ENCODE measurements around the gene ATP8A2. TPM values are rescaled to one million over a fixed set of nuclear protein-coding genes. Genes with fewer than 3 reads are reported as not detected.

ATP8A2 gene
- total RNA-seq, 3 donors from 2014 or later (not counting 1 experiment from before 2014, with no cell fraction given) = 0.43 to 0.68 (median 0.59) TPM

GRCh38 chr13:26020891-26021290 lies 649.1 kb downstream of the ATP8A2 start:
- H3K27ac ChIP-seq (ENCODE audit: low read length) = no peak overlapping the region
- WGBS (ENCODE audit: insufficient coverage) = 86% methylated on average over 7 of the region's 7 CpGs
- H3K36me3 ChIP-seq (ENCODE audit: control insufficient read depth, insufficient read depth, low read length) = no peaks in the 10 kb centered on the region
- Mint-ChIP-seq H3K4me3 (no peak overlapping the region), H3K4me1 (peaks cover 0 to 7% of the 10 kb centered on the region in 2 donors), H3K36me3 (no peaks in the 10 kb centered on the region), H3K9me3 (no peaks in the 10 kb centered on the region), H3K27ac (no peak overlapping the region), H3K27me3 (ENCODE audit: low read depth in 2 of 2) (peaks cover 18 to 42% of the 10 kb centered on the region in 2 donors)
- no peaks in the 10 kb centered on the region for H3K27me3 ChIP-seq (ENCODE audit: control insufficient read depth, insufficient read depth, low read length)
- ATAC-seq (no peak), DNase-seq (no peak)
- intact Hi-C loops (cut with micrococcal nuclease) = no loop called here
- H3K9me3 ChIP-seq (ENCODE audit: control insufficient read depth, insufficient read depth, low read length) = no peaks in the 10 kb centered on the region
- no peak overlapping the region for H3K4me3 ChIP-seq (ENCODE audit: low read length)
- no peaks in the 10 kb centered on the region for H3K4me1 ChIP-seq (ENCODE audit: control insufficient read depth, insufficient read depth, low read length)
- TF ChIP-seq, protein P1, sequence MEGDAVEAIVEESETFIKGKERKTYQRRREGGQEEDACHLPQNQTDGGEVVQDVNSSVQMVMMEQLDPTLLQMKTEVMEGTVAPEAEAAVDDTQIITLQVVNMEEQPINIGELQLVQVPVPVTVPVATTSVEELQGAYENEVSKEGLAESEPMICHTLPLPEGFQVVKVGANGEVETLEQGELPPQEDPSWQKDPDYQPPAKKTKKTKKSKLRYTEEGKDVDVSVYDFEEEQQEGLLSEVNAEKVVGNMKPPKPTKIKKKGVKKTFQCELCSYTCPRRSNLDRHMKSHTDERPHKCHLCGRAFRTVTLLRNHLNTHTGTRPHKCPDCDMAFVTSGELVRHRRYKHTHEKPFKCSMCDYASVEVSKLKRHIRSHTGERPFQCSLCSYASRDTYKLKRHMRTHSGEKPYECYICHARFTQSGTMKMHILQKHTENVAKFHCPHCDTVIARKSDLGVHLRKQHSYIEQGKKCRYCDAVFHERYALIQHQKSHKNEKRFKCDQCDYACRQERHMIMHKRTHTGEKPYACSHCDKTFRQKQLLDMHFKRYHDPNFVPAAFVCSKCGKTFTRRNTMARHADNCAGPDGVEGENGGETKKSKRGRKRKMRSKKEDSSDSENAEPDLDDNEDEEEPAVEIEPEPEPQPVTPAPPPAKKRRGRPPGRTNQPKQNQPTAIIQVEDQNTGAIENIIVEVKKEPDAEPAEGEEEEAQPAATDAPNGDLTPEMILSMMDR (IDR thresholded peaks at IDR 0.05) = no peak

DNA sequence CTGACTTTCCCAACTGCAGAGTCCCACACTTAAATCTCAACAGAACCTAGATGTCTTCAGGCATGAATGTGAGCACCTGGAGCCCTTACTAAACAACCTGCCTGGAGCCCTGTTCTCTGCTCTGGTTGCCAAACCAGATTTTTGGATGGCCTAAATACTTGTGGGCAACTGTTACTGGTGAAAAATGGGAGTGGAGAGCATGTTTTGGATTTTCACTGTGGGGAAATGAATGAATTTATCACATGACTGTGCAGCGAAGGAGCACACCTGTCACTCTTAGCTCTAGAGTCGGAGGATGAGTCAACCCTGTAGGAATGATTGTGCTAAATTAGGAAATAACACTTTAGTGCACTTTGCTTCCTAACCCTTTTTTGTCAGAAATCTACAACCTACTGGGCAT lies 649.7 kb downstream of the ATP8A2 start:
- peaks cover 0 to 7% of the 10 kb centered on the region in 2 donors for H3K4me1 Mint-ChIP-seq
- Histone ChIP-seq H3K4me3 (ENCODE audit: low read length) (no peak overlapping the region), H3K27me3 (ENCODE audit: control insufficient read depth, insufficient read depth, low read length) (no peaks in the 10 kb centered on the region), H3K4me1 (ENCODE audit: control insufficient read depth, insufficient read depth, low read length) (no peaks in the 10 kb centered on the region), H3K9me3 (ENCODE audit: control insufficient read depth, insufficient read depth, low read length) (no peaks in the 10 kb centered on the region), H3K36me3 (ENCODE audit: control insufficient read depth, insufficient read depth, low read length) (no peaks in the 10 kb centered on the region), H3K27ac (ENCODE audit: low read length) (no peak overlapping the region)
- no peak overlapping the region for H3K27ac Mint-ChIP-seq
- no peak for DNase-seq
- no peaks in the 10 kb centered on the region for H3K9me3 Mint-ChIP-seq
- peaks cover 18 to 43% of the 10 kb centered on the region in 2 donors for H3K27me3 Mint-ChIP-seq (ENCODE audit: low read depth in 2 of 2)
- TF ChIP-seq, protein P1 (IDR thresholded peaks at IDR 0.05) = no peak
- H3K36me3 Mint-ChIP-seq = no peaks in the 10 kb centered on the region
- 81% methylated on average over 2 of the region's 2 CpGs for WGBS (ENCODE audit: insufficient coverage)
- H3K4me3 Mint-ChIP-seq = no peak overlapping the region
- ATAC-seq = no peak
- intact Hi-C loops (cut with micrococcal nuclease) = no loop called here

DNA sequence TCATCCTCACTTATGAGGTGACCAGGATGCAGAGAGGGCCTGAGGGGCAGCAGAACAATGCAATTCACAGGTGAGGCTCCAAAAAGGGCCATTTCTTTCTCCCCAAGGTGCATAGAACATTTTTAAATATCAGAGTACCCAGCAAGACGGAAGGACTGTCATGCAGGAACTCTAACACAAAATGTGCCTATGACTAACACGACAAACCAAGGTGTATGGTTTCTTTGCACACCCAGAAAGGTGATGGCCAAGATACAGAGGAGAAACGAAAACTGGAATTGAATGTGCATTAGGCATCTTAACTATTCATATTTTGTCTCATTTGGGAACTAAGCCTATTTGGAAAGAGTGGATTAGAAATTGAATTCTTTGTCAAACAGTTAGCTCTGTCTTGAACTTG lies 650.2 kb downstream of the ATP8A2 start:
- Histone ChIP-seq H3K36me3 (ENCODE audit: control insufficient read depth, insufficient read depth, low read length) (no peaks in the 10 kb centered on the region), H3K27me3 (ENCODE audit: control insufficient read depth, insufficient read depth, low read length) (no peaks in the 10 kb centered on the region), H3K4me3 (ENCODE audit: low read length) (no peak overlapping the region), H3K4me1 (ENCODE audit: control insufficient read depth, insufficient read depth, low read length) (no peaks in the 10 kb centered on the region), H3K27ac (ENCODE audit: low read length) (no peak overlapping the region), H3K9me3 (ENCODE audit: control insufficient read depth, insufficient read depth, low read length) (no peaks in the 10 kb centered on the region)
- no peak overlapping the region for H3K4me3 Mint-ChIP-seq
- TF ChIP-seq, protein P1 (IDR thresholded peaks at IDR 0.05) = no peak
- no peak overlapping the region for H3K27ac Mint-ChIP-seq
- intact Hi-C loops (cut with micrococcal nuclease) = no loop called here
- H3K4me1 Mint-ChIP-seq = peaks cover 0 to 7% of the 10 kb centered on the region in 2 donors
- peaks cover 18 to 43% of the 10 kb centered on the region in 2 donors for H3K27me3 Mint-ChIP-seq (ENCODE audit: low read depth in 2 of 2)
- DNase-seq (no peak), ATAC-seq (no peak)
- H3K9me3 Mint-ChIP-seq = no peaks in the 10 kb centered on the region
- 82% methylated on average over 3 of the region's 3 CpGs for WGBS (ENCODE audit: insufficient coverage)
- H3K36me3 Mint-ChIP-seq = no peaks in the 10 kb centered on the region

All from natural killer cell (primary cell).